ENCODE measurements around the gene PHF1. TPM values are rescaled to one million over a fixed set of nuclear protein-coding genes. Genes with fewer than 3 reads are reported as not detected.

Gene PHF1
- total and polyA plus RNA-seq, 2 experiments from 2014 or later, result 34.5 to 116 TPM

DNA sequence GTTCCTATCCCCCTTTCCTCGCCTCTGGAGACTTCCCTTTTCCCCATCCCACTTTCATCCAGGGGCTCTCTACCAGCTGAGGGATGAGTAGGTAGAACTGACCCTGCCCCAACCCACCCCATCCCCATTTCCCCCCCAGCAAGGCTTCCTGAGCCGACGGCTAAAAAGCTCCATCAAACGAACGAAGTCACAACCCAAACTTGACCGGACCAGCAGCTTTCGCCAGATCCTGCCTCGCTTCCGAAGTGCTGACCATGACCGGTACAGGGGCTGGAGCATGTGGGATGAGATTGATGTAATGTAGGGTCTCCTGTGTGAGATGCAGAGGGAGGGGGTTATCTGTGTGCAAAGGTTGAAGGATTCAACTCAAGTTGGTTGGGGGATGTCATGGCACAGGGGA, 21.7 kb downstream of the PHF1 start:
- peak overlapping the region; percentile 9 for H3K4me3 ChIP-seq
- peak overlapping the region; percentile 98 for H3K27ac ChIP-seq
- TF ChIP-seq, protein P1, sequence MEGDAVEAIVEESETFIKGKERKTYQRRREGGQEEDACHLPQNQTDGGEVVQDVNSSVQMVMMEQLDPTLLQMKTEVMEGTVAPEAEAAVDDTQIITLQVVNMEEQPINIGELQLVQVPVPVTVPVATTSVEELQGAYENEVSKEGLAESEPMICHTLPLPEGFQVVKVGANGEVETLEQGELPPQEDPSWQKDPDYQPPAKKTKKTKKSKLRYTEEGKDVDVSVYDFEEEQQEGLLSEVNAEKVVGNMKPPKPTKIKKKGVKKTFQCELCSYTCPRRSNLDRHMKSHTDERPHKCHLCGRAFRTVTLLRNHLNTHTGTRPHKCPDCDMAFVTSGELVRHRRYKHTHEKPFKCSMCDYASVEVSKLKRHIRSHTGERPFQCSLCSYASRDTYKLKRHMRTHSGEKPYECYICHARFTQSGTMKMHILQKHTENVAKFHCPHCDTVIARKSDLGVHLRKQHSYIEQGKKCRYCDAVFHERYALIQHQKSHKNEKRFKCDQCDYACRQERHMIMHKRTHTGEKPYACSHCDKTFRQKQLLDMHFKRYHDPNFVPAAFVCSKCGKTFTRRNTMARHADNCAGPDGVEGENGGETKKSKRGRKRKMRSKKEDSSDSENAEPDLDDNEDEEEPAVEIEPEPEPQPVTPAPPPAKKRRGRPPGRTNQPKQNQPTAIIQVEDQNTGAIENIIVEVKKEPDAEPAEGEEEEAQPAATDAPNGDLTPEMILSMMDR (IDR thresholded peaks at IDR 0.05; ENCODE audit: low read depth, low read length), result no peak
- H3K36me3 ChIP-seq, result peaks cover 24% of the 10 kb centered on the region
- no peak for DNase-seq (ENCODE audit: low read depth in 1 of 2, low spot score in 1 of 2)
- no peaks in the 10 kb centered on the region for H3K27me3 ChIP-seq
- no peaks in the 10 kb centered on the region for H3K9me3 ChIP-seq (ENCODE audit: low read depth)
- H3K4me1 ChIP-seq (ENCODE audit: low read depth), result peaks cover 51% of the 10 kb centered on the region

DNA sequence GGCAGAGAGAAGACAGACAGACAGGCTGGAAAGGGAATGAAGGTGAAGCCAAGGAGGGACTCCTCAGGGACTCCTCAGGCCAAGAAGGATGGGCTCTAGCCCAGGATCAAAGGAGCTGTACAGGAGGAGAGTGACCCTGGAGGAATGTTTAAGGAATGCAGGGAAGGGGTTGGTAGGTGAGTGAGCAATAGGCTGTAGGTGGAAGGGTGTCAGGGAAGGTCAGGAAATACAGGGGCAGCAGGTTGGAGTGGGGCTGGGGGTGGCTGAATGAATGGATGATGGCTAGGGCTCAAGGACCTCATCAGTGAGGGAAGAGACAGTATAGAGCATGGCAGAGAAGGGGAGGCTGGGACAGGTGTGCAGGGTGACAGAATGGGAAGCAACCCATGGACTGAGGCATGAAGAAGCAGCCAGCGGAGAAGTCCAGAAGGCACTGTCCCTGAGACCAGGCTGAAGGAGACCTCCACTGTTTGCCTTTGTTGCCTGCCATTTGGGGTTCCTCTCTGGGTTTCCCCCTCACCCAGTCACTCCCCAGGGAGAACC, 22.3 kb downstream of the PHF1 start:
- no peaks in the 10 kb centered on the region for H3K9me3 ChIP-seq (ENCODE audit: low read depth)
- peaks cover 51% of the 10 kb centered on the region for H3K4me1 ChIP-seq (ENCODE audit: low read depth)
- peak overlapping the region; percentile 98 for H3K27ac ChIP-seq
- DNase-seq (ENCODE audit: low read depth in 1 of 2, low spot score in 1 of 2), result no peak
- H3K36me3 ChIP-seq, result peaks cover 29% of the 10 kb centered on the region
- peak overlapping the region; percentile 10 for H3K4me3 ChIP-seq
- TF ChIP-seq, protein P1 (IDR thresholded peaks at IDR 0.05; ENCODE audit: low read depth, low read length), result no peak
- H3K27me3 ChIP-seq, result no peaks in the 10 kb centered on the region

DNA sequence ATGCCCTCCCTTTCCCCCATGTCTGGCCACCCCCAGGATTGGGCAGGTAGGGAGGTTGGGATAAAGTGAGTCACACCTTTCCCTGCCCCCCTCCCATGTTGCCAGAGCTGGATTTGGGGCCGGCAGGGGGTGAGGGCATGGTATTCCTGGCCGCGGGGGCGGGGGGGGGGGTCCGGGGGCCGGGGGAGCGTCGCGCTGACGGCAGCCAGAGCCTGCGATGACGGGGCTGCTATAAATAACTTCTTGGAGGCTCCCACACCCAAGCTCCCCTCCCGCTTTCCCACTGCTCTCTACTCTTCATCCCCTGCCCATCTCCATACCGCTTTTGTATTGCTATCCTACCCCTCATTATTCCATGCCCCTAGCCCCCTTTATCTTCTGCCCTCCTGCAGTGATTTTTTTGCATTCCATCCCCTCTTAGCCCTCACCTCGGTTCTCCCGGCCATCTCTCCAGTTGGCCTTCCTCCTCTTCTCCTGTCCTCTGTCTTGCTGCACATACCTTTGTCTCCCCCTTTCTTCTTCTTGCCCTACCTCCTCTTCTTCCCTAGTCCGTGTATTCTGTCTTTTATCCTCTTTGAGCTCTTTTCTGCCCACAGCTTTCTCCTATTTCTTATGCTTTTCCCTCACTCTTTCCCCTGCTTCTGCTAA, 22.9 kb downstream of the PHF1 start:
- TF ChIP-seq, protein P1 (IDR thresholded peaks at IDR 0.05; ENCODE audit: low read depth, low read length), result no peak
- peak overlapping the region; percentile 98 for H3K27ac ChIP-seq
- peak; percentile 37 to 84 for DNase-seq (ENCODE audit: low read depth in 1 of 2, low spot score in 1 of 2)
- peaks cover 46% of the 10 kb centered on the region for H3K4me1 ChIP-seq (ENCODE audit: low read depth)
- peaks cover 35% of the 10 kb centered on the region for H3K36me3 ChIP-seq
- no peaks in the 10 kb centered on the region for H3K27me3 ChIP-seq
- no peaks in the 10 kb centered on the region for H3K9me3 ChIP-seq (ENCODE audit: low read depth)
- H3K4me3 ChIP-seq, result peak overlapping the region; percentile 10

DNA sequence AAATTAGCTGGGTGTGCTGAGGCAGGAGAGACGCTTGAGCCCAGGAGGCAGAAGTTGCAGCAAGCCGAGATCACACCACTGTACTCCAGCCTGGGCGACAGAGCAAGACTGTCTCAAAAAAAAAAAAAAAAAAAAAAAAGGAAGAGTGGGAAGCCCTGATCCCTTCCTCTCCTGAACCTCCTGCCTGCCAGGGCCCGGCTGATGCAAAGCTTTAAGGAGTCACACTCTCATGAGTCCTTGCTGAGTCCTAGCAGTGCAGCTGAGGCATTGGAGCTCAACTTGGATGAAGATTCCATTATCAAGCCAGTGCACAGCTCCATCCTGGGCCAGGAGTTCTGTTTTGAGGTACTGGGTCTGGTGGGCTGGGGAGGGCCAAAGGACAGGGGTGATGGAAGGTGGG, 24.1 kb downstream of the PHF1 start:
- peaks cover 40% of the 10 kb centered on the region for H3K4me1 ChIP-seq (ENCODE audit: low read depth)
- H3K27me3 ChIP-seq, result no peaks in the 10 kb centered on the region
- TF ChIP-seq, protein P1 (IDR thresholded peaks at IDR 0.05; ENCODE audit: low read depth, low read length), result no peak
- DNase-seq (ENCODE audit: low read depth in 1 of 2, low spot score in 1 of 2), result no peak
- no peaks in the 10 kb centered on the region for H3K9me3 ChIP-seq (ENCODE audit: low read depth)
- no peak overlapping the region for H3K27ac ChIP-seq
- no peak overlapping the region for H3K4me3 ChIP-seq
- peaks cover 36% of the 10 kb centered on the region for H3K36me3 ChIP-seq

DNA sequence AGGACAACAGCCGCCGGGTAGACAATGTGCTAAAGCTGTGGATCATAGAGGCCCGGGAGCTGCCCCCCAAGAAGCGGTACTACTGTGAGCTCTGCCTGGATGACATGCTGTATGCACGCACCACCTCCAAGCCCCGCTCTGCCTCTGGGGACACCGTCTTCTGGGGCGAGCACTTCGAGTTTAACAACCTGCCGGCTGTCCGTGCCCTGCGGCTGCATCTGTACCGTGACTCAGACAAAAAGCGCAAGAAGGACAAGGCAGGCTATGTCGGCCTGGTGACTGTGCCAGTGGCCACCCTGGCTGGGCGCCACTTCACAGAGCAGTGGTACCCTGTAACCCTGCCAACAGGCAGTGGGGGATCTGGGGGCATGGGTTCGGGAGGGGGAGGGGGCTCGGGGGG, 26.9 kb downstream of the PHF1 start:
- Histone ChIP-seq H3K9me3 (ENCODE audit: low read depth) (no peaks in the 10 kb centered on the region), H3K4me3 (no peak overlapping the region), H3K36me3 (peaks cover 39% of the 10 kb centered on the region), H3K27ac (no peak overlapping the region), H3K4me1 (ENCODE audit: low read depth) (peaks cover 19% of the 10 kb centered on the region), H3K27me3 (no peaks in the 10 kb centered on the region)
- DNase-seq (ENCODE audit: low read depth in 1 of 2, low spot score in 1 of 2), result no peak
- TF ChIP-seq, protein P1 (IDR thresholded peaks at IDR 0.05; ENCODE audit: low read depth, low read length), result no peak
